K562 (cell line): Measurements from ENCODE around the gene RASAL1. TPM values are rescaled to one million over a fixed set of nuclear protein-coding genes. Genes with fewer than 3 reads are reported as not detected.

ENCODE experiments used
- CBFA2T2 ChIP-seq: fragments of 450-650 bp; conservative IDR thresholded peaks from 2 replicates; pipeline ENCODE4 v1.6.1; 2017; ENCODE audit warnings: mild to moderate bottlenecking
- CBFA2T3 ChIP-seq: fragments of 450-650 bp; IDR thresholded peaks from 2 replicates; pipeline ENCODE4 v1.6.1; 2017
- ERF ChIP-seq: fragments of 450-650 bp; formaldehyde crosslinking; IDR thresholded peaks from 2 replicates; pipeline ENCODE4 v1.4.0; 2020; ENCODE audit warnings: mild to moderate bottlenecking, mixed read lengths
- FOXK1 ChIP-seq: sonication (generic); formaldehyde crosslinking; IDR thresholded peaks from 2 replicates; pipeline ENCODE4 v1.8.0; 2022; ENCODE audit warnings: missing genetic modification reagents, mild to moderate bottlenecking, borderline replicate concordance
- FOXP4 ChIP-seq: sonication (generic); formaldehyde crosslinking; IDR thresholded peaks from 2 replicates; pipeline ENCODE4 v1.8.0; 2022; ENCODE audit warnings: mild to moderate bottlenecking, missing genetic modification reagents, borderline replicate concordance
- NFIC ChIP-seq: fragments of 450-650 bp; IDR thresholded peaks from 2 replicates; pipeline ENCODE4 v1.6.1; 2017; ENCODE audit warnings: mild to moderate bottlenecking, inconsistent platforms
- NFIX ChIP-seq: fragments of 250-450 bp; sonication (Bioruptor Pico); IDR thresholded peaks from 2 replicates; pipeline ENCODE4 v1.4.0; 2020; ENCODE audit warnings: low read depth, mild to moderate bottlenecking, moderate library complexity
- POLR2G ChIP-seq: fragments of 200-400 bp; formaldehyde crosslinking; IDR thresholded peaks from 2 replicates; pipeline ENCODE4 v1.6.1; 2017; ENCODE audit warnings: low read depth, mild to moderate bottlenecking, antibody characterized with exemption, low read length, moderate library complexity
- RBM15 ChIP-seq: fragments of 200-400 bp; formaldehyde crosslinking; IDR thresholded peaks from 2 replicates; pipeline ENCODE4 v1.6.1; 2018; ENCODE audit warnings: mild to moderate bottlenecking, low read length, moderate library complexity; ENCODE audit not compliant: insufficient read depth
- SRSF7 ChIP-seq: fragments of 200-400 bp; formaldehyde crosslinking; optimal IDR thresholded peaks from 2 replicates; pipeline ENCODE3; 2017; ENCODE audit warnings: mild to moderate bottlenecking, low read depth, low read length
- polyA plus RNA-seq, 8 experiments: library from polyadenylated mRNA; depleted of rRNA in 4 of 8; stranded (reverse) in 5 of 8; unstranded in 3 of 8; fragments of >200 nt; fragmentation: Nextera tagmentation in 2 of 8; fragmentation: Illumina TruSeq in 1 of 8; extraction: Ambion mirVana in 2 of 8; extraction: Trizol in 1 of 8; gene quantifications; 2 replicates each; pipeline versions ENCODE4 v1.2.1 to v1.2.3, GENCODE V29; 2011 to 2014; ENCODE audit warnings: inconsistent platforms in 1 of 8, missing spikeins in 1 of 8
- total RNA-seq, 7 experiments: library from RNA; depleted of rRNA in 6 of 7; stranded (reverse); fragments of >200 nt in 6 of 7; fragmentation: Illumina TruSeq in 2 of 7; extraction: Trizol in 2 of 7; gene quantifications; 2 replicates each; pipeline versions ENCODE4 v1.2.1 to v1.2.3, GENCODE V29; 2011 to 2021; ENCODE audit warnings: low replicate concordance in 1 of 7
- TF ChIP-seq, protein P1 (sequence below): fragments of 250-450 bp; sonication (Bioruptor Pico); IDR thresholded peaks from 2 replicates; pipeline ENCODE4 v1.8.0; 2022; ENCODE audit warnings: moderate library complexity, mild to moderate bottlenecking, inconsistent platforms
- TF ChIP-seq, protein P2 (sequence below): sonication (generic); formaldehyde crosslinking; IDR thresholded peaks from 2 replicates; pipeline ENCODE4 v1.8.0; 2022; ENCODE audit warnings: missing genetic modification reagents, mild to moderate bottlenecking, moderate library complexity, borderline replicate concordance

The RASAL1 gene
- total and polyA plus RNA-seq, 9 of the 15 experiments (the other 6 are each of a cell fraction or from before 2014, with no cell fraction given), result 0.06 to 0.16 (median 0.14) TPM; not detected in 6

DNA sequence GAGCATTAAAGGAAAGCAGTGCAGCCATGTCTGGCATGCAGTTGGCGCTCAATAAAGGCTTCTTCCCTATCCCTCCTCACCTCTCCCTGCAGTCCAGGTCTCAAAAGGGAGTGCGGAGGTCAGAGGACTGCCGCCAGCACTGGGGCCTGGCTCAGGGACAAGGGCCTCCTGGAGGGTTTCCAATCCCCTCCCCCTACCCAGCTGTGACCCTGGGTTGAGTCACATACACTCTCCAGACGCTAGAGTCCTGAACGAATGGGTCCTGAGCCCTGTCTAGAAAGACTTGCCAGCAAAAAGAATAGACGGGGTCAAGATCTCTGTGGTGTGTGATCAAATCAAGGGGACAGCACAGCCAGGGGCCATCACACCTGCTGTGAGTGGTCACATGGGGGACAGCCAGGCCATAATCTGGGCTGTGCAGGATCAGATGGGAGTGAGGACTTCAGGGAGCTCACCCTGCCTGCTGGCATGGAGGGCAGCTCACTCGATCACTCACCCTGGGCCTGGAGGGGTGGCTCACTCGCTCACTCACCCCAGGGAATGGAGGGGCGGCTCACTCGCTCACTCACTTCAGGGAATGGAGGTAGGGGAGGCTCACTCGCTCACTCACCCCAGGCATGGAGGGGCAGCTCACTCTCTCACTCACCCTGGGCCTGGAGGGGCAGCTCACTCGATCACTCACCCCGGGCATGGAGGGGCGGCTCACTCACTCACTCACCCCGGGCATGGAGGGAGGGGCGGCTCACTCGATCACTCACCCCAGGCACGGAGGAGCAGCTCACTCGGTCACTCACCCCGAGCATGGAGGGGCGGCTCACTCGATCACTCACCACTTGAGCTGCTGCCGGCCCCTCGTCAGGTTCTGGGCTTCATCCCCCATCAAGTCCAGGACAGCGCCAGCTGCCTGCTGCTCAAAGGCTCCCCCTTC, 26.8 kb upstream of the RASAL1 start (continued):
- TF ChIP-seq CBFA2T2, result peak; percentile 44; the same call in 1 of the 2 replicates
- no peak for TF ChIP-seq NFIX (CRISPR knock-in tag)
- TF ChIP-seq RBM15, result no peak
- TF ChIP-seq NFIC, result peak; percentile 67
- TF ChIP-seq FOXK1 (CRISPR knock-in tag), result peak; percentile 32; the same call in 1 of the 2 replicates
- TF ChIP-seq SRSF7, result no peak
- 0 out of 2 replicates have a peak, but pooled peaks have one; percentile 28 for TF ChIP-seq FOXP4 (CRISPR knock-in tag)
- TF ChIP-seq, protein P1, sequence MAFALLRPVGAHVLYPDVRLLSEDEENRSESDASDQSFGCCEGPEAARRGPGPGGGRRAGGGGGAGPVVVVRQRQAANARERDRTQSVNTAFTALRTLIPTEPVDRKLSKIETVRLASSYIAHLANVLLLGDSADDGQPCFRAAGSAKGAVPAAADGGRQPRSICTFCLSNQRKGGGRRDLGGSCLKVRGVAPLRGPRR (CRISPR knock-in tag), result no peak
- TF ChIP-seq, protein P2, sequence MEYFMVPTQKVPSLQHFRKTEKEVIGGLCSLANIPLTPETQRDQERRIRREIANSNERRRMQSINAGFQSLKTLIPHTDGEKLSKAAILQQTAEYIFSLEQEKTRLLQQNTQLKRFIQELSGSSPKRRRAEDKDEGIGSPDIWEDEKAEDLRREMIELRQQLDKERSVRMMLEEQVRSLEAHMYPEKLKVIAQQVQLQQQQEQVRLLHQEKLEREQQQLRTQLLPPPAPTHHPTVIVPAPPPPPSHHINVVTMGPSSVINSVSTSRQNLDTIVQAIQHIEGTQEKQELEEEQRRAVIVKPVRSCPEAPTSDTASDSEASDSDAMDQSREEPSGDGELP (CRISPR knock-in tag), result peak; percentile 81
- no peak for TF ChIP-seq ERF (CRISPR knock-in tag)
- peak; percentile 37; the same call in 1 of the 2 replicates for TF ChIP-seq POLR2G
- peak; percentile 58 for TF ChIP-seq CBFA2T3
- TF ChIP-seq, all 486 proteins: peak for 10
